ENCODE measurements around the gene ABTB2.

GRCh38 chr11:34124885-34125668 is 232.7 kb downstream of the ABTB2 start:
- TF ChIP-seq CTCF (IDR thresholded peaks at IDR 0.05 in 2 of 3, conservative IDR thresholded peaks at IDR 0.05 in 1 of 3; ENCODE audit: control insufficient read depth in 2 of 3, extremely low read depth in 1 of 3, insufficient read depth in 1 of 3, low read depth in 3 of 3, low read length in 3 of 3) (no peak), POLR2A (IDR thresholded peaks at IDR 0.05; ENCODE audit: low read depth, low read length) (no peak), RAD21 (IDR thresholded peaks at IDR 0.05; ENCODE audit: insufficient read depth, low read depth, low read length) (no peak), CEBPB (IDR thresholded peaks at IDR 0.05; ENCODE audit: borderline replicate concordance in 1 of 2, low read depth in 2 of 2, low read length in 2 of 2) (no peak), ZBTB11 (CRISPR knock-in tag; IDR thresholded peaks at IDR 0.05) (no peak)
